CD14-positive monocyte (primary cell): ENCODE results near the gene ATXN1. TPM values are rescaled to one million over a fixed set of nuclear protein-coding genes. Genes with fewer than 3 reads are reported as not detected.

Experiments used
- DNase-seq, 3 donors: peaks; one replicate each; pipeline ENCODE4 v3.0.0-alpha.2; 2011 to 2022
- H2AFZ ChIP-seq: 2 replicates; pipeline ENCODE4 v1.6.0; 2012; ENCODE audit warnings: mild to moderate bottlenecking, low read depth, low read length, inconsistent platforms; ENCODE audit not compliant: insufficient read depth, poor library complexity, severe bottlenecking
- H3K27ac ChIP-seq, 2 donors: 1 replicate in 1 of 2; 2 replicates in 1 of 2; pipeline ENCODE4 v1.5.1; 2012 to 2013; ENCODE audit warnings: low read length in 2 of 2, control low read depth in 1 of 2, inconsistent platforms in 1 of 2, low read depth in 1 of 2, mild to moderate bottlenecking in 1 of 2
- H3K27me3 ChIP-seq, 2 donors: one replicate each; pipeline versions ENCODE4 v1.6.0 to v1.6.1; 2011 to 2013; ENCODE audit warnings: low read length in 2 of 2; ENCODE audit not compliant: control insufficient read depth in 2 of 2, insufficient read depth in 2 of 2
- H3K36me3 ChIP-seq, 2 donors: replicated peaks in 1 of 2; 1 replicate in 1 of 2; 2 replicates in 1 of 2; pipeline versions ENCODE4 v1.5.1 to v1.6.1; 2012 to 2013; ENCODE audit warnings: low read length in 2 of 2, control low read depth in 1 of 2, inconsistent platforms in 1 of 2, mild to moderate bottlenecking in 1 of 2; ENCODE audit not compliant: insufficient read depth in 2 of 2, control insufficient read depth in 1 of 2
- H3K4me1 ChIP-seq, 2 donors: 1 replicate in 1 of 2; 2 replicates in 1 of 2; pipeline versions ENCODE4 v1.5.1 to v1.6.1; 2012 to 2013; ENCODE audit warnings: low read length in 2 of 2, control low read depth in 1 of 2, inconsistent platforms in 1 of 2, mild to moderate bottlenecking in 1 of 2, moderate library complexity in 1 of 2; ENCODE audit not compliant: insufficient read depth in 2 of 2, control insufficient read depth in 1 of 2
- H3K4me2 ChIP-seq: replicated peaks from 2 replicates; pipeline ENCODE3; 2012; ENCODE audit warnings: low read length, moderate library complexity, mild to moderate bottlenecking; ENCODE audit not compliant: poor library complexity, severe bottlenecking; ENCODE audit errors: extremely low read depth
- H3K4me3 ChIP-seq, 3 experiments: fragments of 200-600 bp in 1 of 3; sonication (generic) in 1 of 3; replicated peaks in 1 of 3; 1 replicate in 2 of 3; 2 replicates in 1 of 3; pipeline ENCODE4 v1.5.1; 2011 to 2013; ENCODE audit warnings: low read length in 3 of 3, mild to moderate bottlenecking in 3 of 3, control low read depth in 2 of 3, low read depth in 2 of 3, inconsistent platforms in 1 of 3, moderate library complexity in 1 of 3
- H3K79me2 ChIP-seq: 2 replicates; pipeline ENCODE4 v1.6.0; 2012; ENCODE audit warnings: mild to moderate bottlenecking, control low read depth, inconsistent platforms, low read length, moderate library complexity; ENCODE audit not compliant: insufficient read depth
- H3K9ac ChIP-seq: 2 replicates; pipeline ENCODE4 v1.6.0; 2017; ENCODE audit warnings: low read length, mild to moderate bottlenecking; ENCODE audit not compliant: insufficient read depth, poor library complexity, severe bottlenecking
- H3K9me3 ChIP-seq, 2 donors: replicated peaks in 1 of 2; 1 replicate in 1 of 2; 2 replicates in 1 of 2; pipeline versions ENCODE4 v1.5.1 to v1.6.1; 2012 to 2013; ENCODE audit warnings: low read length in 2 of 2, control low read depth in 1 of 2; ENCODE audit not compliant: control insufficient read depth in 1 of 2, insufficient read depth in 1 of 2
- H4K20me1 ChIP-seq: 2 replicates; pipeline ENCODE4 v1.6.0; 2012; ENCODE audit warnings: mild to moderate bottlenecking, low read length, control low read depth, moderate library complexity; ENCODE audit not compliant: insufficient read depth
- H3K27ac Mint-ChIP-seq, 7 donors: one replicate each; pipeline ENCODE4 v1.8.0; 2020; ENCODE audit warnings: mild to moderate bottlenecking in 7 of 7, mixed read lengths in 7 of 7, moderate library complexity in 6 of 7, inconsistent platforms in 2 of 7
- H3K27me3 Mint-ChIP-seq, 3 donors: one replicate each; pipeline ENCODE4 v1.8.0; 2021 to 2022; ENCODE audit warnings: low read depth in 3 of 3, mild to moderate bottlenecking in 3 of 3, mixed read lengths in 3 of 3, moderate library complexity in 3 of 3, inconsistent platforms in 1 of 3
- H3K36me3 Mint-ChIP-seq, 2 donors: one replicate each; pipeline ENCODE4 v1.8.0; 2020; ENCODE audit warnings: mixed read lengths in 2 of 2, inconsistent platforms in 1 of 2, mild to moderate bottlenecking in 1 of 2
- H3K4me1 Mint-ChIP-seq: one replicate; pipeline ENCODE4 v1.8.0; 2020; ENCODE audit warnings: mild to moderate bottlenecking, mixed read lengths
- H3K4me3 Mint-ChIP-seq, 2 donors: one replicate each; pipeline ENCODE4 v1.8.0; 2020; ENCODE audit warnings: mild to moderate bottlenecking in 2 of 2, mixed read lengths in 2 of 2, moderate library complexity in 1 of 2
- H3K9me3 Mint-ChIP-seq, 7 donors: one replicate each; pipeline ENCODE4 v1.8.0; 2020 to 2022; ENCODE audit warnings: mixed read lengths in 7 of 7, mild to moderate bottlenecking in 6 of 7, moderate library complexity in 6 of 7, inconsistent platforms in 2 of 7
- CTCF ChIP-seq: fragments of 200-600 bp; IDR thresholded peaks from one replicate; pipeline ENCODE4 v1.8.0; 2022; ENCODE audit warnings: antibody characterized with exemption, mild to moderate bottlenecking
- WGBS: methylation state at CpG from one replicate; pipeline ENCODE4 v1.1.5; 2013; ENCODE audit warnings: missing lambda C conversion rate; ENCODE audit not compliant: insufficient coverage; 5-methylcytosine and 5-hydroxymethylcytosine counted together
- intact Hi-C, 2 donors: fragments of 100-400 bp; cut with micrococcal nuclease; formaldehyde crosslinking; loops; one replicate each; pipeline versions ENCODE4 v1.15.0 to v1.15.1; 2023
- polyA plus RNA-seq, 3 donors: library from polyadenylated mRNA; depleted of rRNA in 1 of 3; unstranded in 2 of 3; stranded (reverse) in 1 of 3; fragments of 300-500 nt in 2 of 3; fragments of >200 nt in 1 of 3; fragmentation: Illumina TruSeq in 2 of 3; gene quantifications; 1 replicate in 2 of 3; 2 replicates in 1 of 3; pipeline ENCODE4 v1.2.3, GENCODE V29; 2012 to 2021

The ATXN1 gene
- polyA plus RNA-seq, 3 donors, result 8.8 to 19.1 (median 10.9) TPM

- H3K9me3 Mint-ChIP-seq, result no peaks in the 10 kb centered on the region
- no peak overlapping the region for H3K4me3 Mint-ChIP-seq
- intact Hi-C loops, result no loop called here
- H3K9ac ChIP-seq, result no peak overlapping the region
- DNase-seq, result no peak
- H3K27me3 Mint-ChIP-seq, result no peaks in the 10 kb centered on the region
- no peak overlapping the region for H3K27ac ChIP-seq
- peaks cover 10 to 14% of the 10 kb centered on the region in 2 donors for H3K36me3 Mint-ChIP-seq
- H3K4me1 ChIP-seq, result no peaks in the 10 kb centered on the region
- H3K79me2 ChIP-seq, result no peaks in the 10 kb centered on the region
- no peak overlapping the region for H3K4me2 ChIP-seq
- H3K27ac Mint-ChIP-seq, result no peak overlapping the region
- H4K20me1 ChIP-seq, result peaks cover 28% of the 10 kb centered on the region
- no peaks in the 10 kb centered on the region for H3K36me3 ChIP-seq
- no peak for TF ChIP-seq CTCF
- no peaks in the 10 kb centered on the region for H3K9me3 ChIP-seq
- H3K4me3 ChIP-seq, result no peak overlapping the region
- H3K4me1 Mint-ChIP-seq, result peaks cover 7% of the 10 kb centered on the region
- no peaks in the 10 kb centered on the region for H3K27me3 ChIP-seq
- no peak overlapping the region for H2AFZ ChIP-seq
- no CpG with 5 or more reads among the region's 5 CpGs for WGBS
Measured at GRCh38 chr6:16369989-16370388, 391.3 kb downstream of the ATXN1 start.

GRCh38 chr6:16369140-16369745 lies 392.0 kb downstream of the ATXN1 start:
- no peak overlapping the region for H3K4me3 ChIP-seq
- no peak overlapping the region for H3K9ac ChIP-seq
- peaks cover 24% of the 10 kb centered on the region for H4K20me1 ChIP-seq
- H3K9me3 ChIP-seq, result no peaks in the 10 kb centered on the region
- H3K27ac Mint-ChIP-seq, result no peak overlapping the region
- DNase-seq, result no peak
- H3K9me3 Mint-ChIP-seq, result no peaks in the 10 kb centered on the region
- no peaks in the 10 kb centered on the region for H3K79me2 ChIP-seq
- no peaks in the 10 kb centered on the region for H3K27me3 ChIP-seq
- intact Hi-C loops, result no loop called here
- no peaks in the 10 kb centered on the region for H3K27me3 Mint-ChIP-seq
- no peak for TF ChIP-seq CTCF
- peaks cover 7% of the 10 kb centered on the region for H3K4me1 Mint-ChIP-seq
- peaks cover 8 to 14% of the 10 kb centered on the region in 2 donors for H3K36me3 Mint-ChIP-seq
- no peak overlapping the region for H3K4me2 ChIP-seq
- H3K36me3 ChIP-seq, result no peaks in the 10 kb centered on the region
- WGBS, result 100% methylated on average over 8 of the region's 8 CpGs
- H3K4me3 Mint-ChIP-seq, result no peak overlapping the region
- no peak overlapping the region for H2AFZ ChIP-seq
- no peaks in the 10 kb centered on the region for H3K4me1 ChIP-seq
- H3K27ac ChIP-seq, result no peak overlapping the region
